Measurements from ENCODE around the gene NUPR1.
"Not testable (repeated sequence)": the region's sequence is repeated elsewhere in the genome, so short reads cannot be mapped to it uniquely, and the experiment has no call there.

NUPR1 gene

GRCh38 chr16:28498666-28499381 lies 40.0 kb downstream of the NUPR1 start:
- no peak for DNase-seq (ENCODE audit: low read depth in 2 of 2)

GRCh38 chr16:28497861-28498599 lies 40.7 kb downstream of the NUPR1 start:
- no peak for DNase-seq (ENCODE audit: low read depth in 2 of 2)

GRCh38 chr16:28497386-28497785 lies 41.4 kb downstream of the NUPR1 start:
- DNase-seq (ENCODE audit: low read depth in 2 of 2), result no peak

GRCh38 chr16:28496844-28497243 lies 41.9 kb downstream of the NUPR1 start:
- DNase-seq (ENCODE audit: low read depth in 2 of 2), result no peak

- no peak for DNase-seq (ENCODE audit: low read depth in 2 of 2)
Measured at GRCh38 chr16:28495795-28496749, 42.7 kb downstream of the NUPR1 start.

- no peak for DNase-seq (ENCODE audit: low read depth in 2 of 2)
Measured at GRCh38 chr16:28495098-28495793, 43.5 kb downstream of the NUPR1 start.

- peak; percentile 70 to 75 for DNase-seq (ENCODE audit: low read depth in 2 of 2)
Measured at GRCh38 chr16:28494121-28494851, 44.5 kb downstream of the NUPR1 start, which contains the start of gene APOBR. APOBR (plus strand) TSS chr16:28494643; CDS start chr16:28494682, 39 bp downstream.

GRCh38 chr16:28492511-28492910 lies 46.3 kb downstream of the NUPR1 start:
- no peak for DNase-seq (ENCODE audit: low read depth in 2 of 2)

GRCh38 chr16:28491970-28492474 lies 46.8 kb downstream of the NUPR1 start, which contains the start of gene CLN3:
CLN3 (minus strand) TSS chr16:28492074; CDS start chr16:28491759, 315 bp downstream.
- DNase-seq (ENCODE audit: low read depth in 2 of 2), result peak; percentile 66 to 74

- DNase-seq (ENCODE audit: low read depth in 2 of 2), result no peak
Measured at GRCh38 chr16:28491230-28491969, 47.4 kb downstream of the NUPR1 start.

GRCh38 chr16:28486266-28486665 lies 52.5 kb downstream of the NUPR1 start:
- no peak for DNase-seq (ENCODE audit: low read depth in 2 of 2)

GRCh38 chr16:28483361-28483760 lies 55.4 kb downstream of the NUPR1 start:
- not testable (repeated sequence) for DNase-seq (ENCODE audit: low read depth in 2 of 2)
